GM12864 (cell line): ENCODE results near the gene SYCP2.

ENCODE experiments used
- DNase-seq: peaks from one replicate; pipeline ENCODE4 v3.0.0-alpha.2; 2011; ENCODE audit warnings: low read depth
- H3K4me3 ChIP-seq: 2 replicates; pipeline ENCODE4 v1.5.1; 2011; ENCODE audit warnings: mild to moderate bottlenecking, low read depth, low read length, control low read depth
- TF ChIP-seq, protein P1 (sequence below): IDR thresholded peaks from 2 replicates; pipeline ENCODE4 v1.5.1; 2011; ENCODE audit warnings: low read depth, mild to moderate bottlenecking, moderate library complexity, low read length, control low read depth, inconsistent platforms; ENCODE audit errors: missing control alignments

The SYCP2 gene

GRCh38 chr20:59932616-59933295 is 681 bp downstream of the SYCP2 start:
- H3K4me3 ChIP-seq = peak overlapping the region; percentile 77
- TF ChIP-seq, protein P1, sequence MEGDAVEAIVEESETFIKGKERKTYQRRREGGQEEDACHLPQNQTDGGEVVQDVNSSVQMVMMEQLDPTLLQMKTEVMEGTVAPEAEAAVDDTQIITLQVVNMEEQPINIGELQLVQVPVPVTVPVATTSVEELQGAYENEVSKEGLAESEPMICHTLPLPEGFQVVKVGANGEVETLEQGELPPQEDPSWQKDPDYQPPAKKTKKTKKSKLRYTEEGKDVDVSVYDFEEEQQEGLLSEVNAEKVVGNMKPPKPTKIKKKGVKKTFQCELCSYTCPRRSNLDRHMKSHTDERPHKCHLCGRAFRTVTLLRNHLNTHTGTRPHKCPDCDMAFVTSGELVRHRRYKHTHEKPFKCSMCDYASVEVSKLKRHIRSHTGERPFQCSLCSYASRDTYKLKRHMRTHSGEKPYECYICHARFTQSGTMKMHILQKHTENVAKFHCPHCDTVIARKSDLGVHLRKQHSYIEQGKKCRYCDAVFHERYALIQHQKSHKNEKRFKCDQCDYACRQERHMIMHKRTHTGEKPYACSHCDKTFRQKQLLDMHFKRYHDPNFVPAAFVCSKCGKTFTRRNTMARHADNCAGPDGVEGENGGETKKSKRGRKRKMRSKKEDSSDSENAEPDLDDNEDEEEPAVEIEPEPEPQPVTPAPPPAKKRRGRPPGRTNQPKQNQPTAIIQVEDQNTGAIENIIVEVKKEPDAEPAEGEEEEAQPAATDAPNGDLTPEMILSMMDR = no peak
- DNase-seq = no peak

- DNase-seq = no peak
- TF ChIP-seq, protein P1 = no peak
- no peak overlapping the region for H3K4me3 ChIP-seq
Measured at GRCh38 chr20:59931511-59932312, 1.7 kb downstream of the SYCP2 start.

GRCh38 chr20:59925899-59926298 is 7.5 kb downstream of the SYCP2 start:
- DNase-seq = no peak
- TF ChIP-seq, protein P1 = no peak
- no peak overlapping the region for H3K4me3 ChIP-seq

- TF ChIP-seq, protein P1 = no peak
- no peak overlapping the region for H3K4me3 ChIP-seq
Measured at GRCh38 chr20:59925359-59925758, 8.1 kb downstream of the SYCP2 start.

GRCh38 chr20:59923514-59923913 is 9.9 kb downstream of the SYCP2 start:
- TF ChIP-seq, protein P1 = no peak
- DNase-seq = no peak
- H3K4me3 ChIP-seq = no peak overlapping the region

More at GRCh38 chr20:59925359-59925758, 8.1 kb downstream of the SYCP2 start:
- DNase-seq = no peak

DNA sequence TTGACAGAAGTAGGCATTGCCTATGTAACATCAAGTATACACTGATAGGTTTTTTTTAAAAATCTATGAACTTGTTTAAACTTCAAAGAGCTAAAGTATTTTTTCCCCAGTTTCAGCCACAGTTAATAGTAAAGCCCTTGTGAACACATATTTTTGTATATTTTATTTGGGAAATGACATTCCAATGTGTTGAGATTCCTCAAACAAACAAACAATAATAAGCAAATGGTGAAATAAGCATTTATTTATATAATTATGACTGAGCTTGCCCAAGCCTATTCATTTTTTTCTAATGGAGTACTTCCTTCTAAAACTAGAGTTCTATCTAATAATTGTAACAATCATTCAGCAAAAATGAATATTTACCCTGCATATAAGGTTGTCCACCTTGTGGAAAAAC is 12.5 kb downstream of the SYCP2 start:
- TF ChIP-seq, protein P1 = no peak
- H3K4me3 ChIP-seq = no peak overlapping the region
- no peak for DNase-seq
